NCI-H82 (cell line): ENCODE data around the gene DNAH9.
A peak's percentile ranks its signal among the peaks of the same experiment; 100 is the strongest.

Source experiments
- DNase-seq: peaks from one replicate; lab custom pipeline; 2025; lab: John Stamatoyannopoulos, UW

DNAH9 gene

DNA sequence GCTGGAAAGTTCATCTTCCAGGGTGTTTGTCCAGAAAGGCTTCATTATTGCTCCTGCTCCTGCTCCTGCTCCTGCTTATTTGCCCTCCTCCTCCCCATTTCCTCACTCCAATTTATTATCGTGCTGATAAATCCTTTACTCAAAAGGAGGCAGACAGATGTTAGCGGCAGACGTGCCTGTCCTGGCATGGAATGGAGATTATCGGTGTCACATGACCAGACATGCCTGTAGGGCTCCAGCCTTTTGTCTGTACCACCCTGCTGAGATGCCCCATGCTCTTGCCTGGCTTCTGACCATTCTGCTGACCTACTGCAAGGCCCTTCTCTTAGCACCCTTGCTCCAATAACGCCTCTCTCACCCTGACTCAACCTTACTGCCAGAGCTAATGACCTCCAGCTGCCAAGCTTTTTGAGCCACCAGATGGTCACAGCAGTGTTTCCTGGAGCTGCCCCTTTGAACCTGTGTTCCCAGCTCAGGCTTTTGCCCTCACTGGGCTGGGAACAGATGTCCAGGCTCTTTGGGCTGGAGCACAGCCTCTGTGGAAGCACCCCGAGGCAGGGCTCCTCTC lies 12.8 kb downstream of the DNAH9 start:
- peak; percentile 96 for DNase-seq

GRCh38 chr17:11612956-11613355 lies 14.7 kb downstream of the DNAH9 start:
- DNase-seq, result no peak

DNA sequence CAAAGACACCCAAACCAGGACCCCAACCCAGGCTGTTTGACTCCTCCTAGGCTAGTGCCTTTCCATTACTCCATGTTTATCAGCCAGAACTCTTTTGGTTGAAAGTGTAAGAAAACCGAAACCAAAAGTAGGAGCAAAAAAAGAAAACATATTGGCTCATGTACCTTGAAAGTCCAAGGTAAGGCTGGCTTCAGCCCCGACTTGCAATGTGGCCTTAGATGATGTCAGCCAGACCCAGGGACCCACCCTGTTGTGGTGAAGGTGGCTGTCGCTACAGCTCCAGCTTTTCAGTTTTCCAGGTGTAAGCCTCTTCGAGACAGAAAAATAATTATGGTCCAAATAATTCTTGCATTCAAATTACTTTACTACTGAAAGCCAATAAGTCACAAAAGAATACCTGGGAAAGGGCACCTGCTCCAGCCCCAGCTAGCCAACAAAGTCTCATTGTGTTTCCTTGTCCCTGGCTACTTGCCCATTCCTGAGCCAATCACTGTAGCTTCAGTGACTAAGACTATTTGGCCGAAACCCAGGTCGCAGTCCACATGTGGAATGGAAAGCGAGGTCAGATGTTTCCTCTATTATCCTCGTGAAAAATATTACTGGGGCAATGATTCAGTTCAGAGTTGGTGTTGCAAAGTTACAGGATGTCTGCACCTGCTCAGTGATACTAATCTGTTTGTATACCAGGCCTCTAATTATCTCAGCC lies 20.7 kb downstream of the DNAH9 start:
- DNase-seq, result no peak

GRCh38 chr17:11622492-11622891 lies 24.2 kb downstream of the DNAH9 start:
- no peak for DNase-seq

DNA sequence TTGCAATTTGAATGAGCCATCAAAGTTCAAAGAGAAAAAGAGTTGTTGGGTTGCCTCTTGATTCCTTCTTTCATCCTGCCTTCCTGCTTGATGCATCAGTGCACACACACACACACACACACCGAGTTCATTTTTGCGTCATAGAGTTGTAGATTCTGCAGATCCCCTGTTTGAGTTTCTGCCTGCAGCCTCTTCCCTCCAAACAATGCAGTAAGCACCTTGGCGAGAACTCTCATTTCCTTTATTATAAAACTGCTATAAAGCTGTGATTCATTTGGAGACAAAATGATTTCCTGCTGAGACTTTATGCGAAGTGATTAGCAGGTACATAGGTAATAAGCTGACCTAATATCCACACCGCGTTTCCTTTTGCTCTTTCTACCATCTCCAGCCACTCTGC lies 26.7 kb downstream of the DNAH9 start:
- DNase-seq, result no peak

DNA sequence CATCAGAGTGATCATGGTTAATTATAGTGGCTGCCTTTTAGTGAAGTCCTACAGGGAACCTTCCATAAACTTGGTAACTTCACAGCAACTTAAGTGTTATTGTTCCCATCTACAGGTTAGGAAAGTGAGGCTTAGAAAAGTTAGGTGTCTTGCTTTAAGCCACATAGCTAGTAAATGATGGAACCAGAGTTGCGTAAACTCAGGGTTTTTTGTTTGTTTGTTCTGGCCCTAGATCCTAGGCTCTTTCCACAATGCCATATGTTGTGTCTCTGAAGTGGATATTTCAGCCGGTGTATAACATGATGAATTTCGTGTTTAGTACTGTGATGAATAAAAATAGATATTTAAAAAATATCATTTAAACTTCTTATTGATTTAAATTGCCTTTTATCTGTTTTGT lies 27.6 kb downstream of the DNAH9 start:
- no peak for DNase-seq

DNA sequence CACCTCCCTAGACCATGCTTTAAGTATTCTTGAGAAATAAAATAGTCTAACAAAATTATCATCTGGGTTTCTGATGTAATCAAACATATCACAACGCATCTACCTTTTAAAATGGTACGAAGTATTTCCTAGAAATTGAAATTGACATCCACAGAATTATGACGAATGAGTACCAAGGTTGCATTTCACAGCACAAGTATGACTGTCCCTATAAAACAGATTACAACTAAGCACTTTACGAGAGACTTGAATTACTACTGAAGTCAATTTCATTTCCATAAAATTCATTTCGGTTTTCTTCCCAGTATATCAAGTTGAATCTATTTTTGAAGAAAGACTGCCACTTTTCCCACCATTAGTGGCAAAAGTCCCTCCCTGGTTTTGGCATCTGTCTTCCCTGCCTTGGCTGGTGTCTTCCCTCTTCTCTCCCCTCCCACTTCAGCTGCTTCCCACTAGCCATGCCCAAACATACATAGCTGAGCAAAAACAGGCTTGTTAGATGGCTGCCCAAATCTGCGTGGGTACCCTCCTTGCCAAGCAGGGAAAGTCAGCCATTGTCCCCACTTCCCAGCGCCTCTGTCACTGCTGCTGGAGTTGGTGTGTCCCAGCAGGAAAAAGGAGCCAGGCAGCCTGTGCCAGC lies 29.2 kb downstream of the DNAH9 start:
- no peak for DNase-seq

DNA sequence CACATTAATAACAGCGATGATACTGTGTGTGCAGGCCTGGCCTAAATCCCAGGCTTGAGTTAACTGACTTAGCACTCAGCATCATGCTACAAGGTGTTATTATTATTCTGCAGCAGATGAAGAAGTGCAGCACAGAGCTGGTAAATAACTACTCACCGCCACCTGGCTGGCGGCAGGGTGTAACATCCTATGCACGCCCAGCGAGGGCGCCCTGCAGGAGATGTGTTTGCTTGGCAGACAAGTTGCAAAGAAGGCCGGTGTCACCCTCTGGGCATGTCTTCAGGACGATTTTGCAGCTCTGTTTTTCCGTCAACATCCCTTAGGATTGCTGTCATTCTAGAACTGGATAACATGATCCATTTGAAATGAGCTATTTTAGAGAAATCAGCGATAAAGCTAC lies 30.1 kb downstream of the DNAH9 start:
- DNase-seq, result peak; percentile 51

DNA sequence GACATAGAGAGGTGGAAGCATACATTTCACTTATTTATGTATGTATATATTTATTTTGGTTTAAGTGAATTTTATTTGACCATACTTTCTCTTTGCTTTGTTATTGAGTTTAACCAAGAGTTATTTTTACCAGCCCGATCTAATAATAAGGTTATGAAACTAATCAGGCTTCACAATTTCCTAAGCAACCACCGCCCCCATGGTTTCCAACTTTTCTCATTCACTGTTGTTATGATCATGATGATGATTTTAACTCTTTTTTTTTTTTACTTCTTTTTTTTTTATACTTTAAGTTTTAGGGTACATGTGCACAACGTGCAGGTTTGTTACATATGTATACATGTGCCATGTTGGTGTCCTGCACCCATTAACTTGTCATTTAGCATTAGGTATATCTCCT lies 30.6 kb downstream of the DNAH9 start:
- no peak for DNase-seq

- no peak for DNase-seq
Observed at GRCh38 chr17:11636771-11637170, 38.5 kb downstream of the DNAH9 start.

DNA sequence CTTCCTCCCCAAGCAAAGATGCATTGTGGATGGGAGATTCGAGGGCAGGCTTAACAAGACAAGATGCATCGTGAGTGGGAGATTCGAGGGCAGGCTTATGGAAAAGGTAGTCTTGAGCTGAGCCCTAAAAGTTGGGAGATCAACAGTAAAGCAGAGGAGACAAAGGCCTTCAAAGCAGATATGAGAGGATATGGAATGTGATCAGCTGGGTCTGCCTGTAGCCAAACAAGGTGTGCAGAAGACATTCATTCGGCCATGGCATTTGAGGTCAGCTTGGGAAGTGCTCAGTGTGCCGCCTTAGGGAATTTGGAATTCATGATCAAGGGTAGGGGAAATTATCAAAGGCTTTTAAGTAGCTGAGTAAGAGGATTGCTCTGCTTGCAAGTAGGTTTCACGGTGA lies 39.5 kb downstream of the DNAH9 start:
- DNase-seq, result no peak

- peak; percentile 25 for DNase-seq
Observed at GRCh38 chr17:11638700-11639265, 40.5 kb downstream of the DNAH9 start.

GRCh38 chr17:11639736-11640462 lies 41.6 kb downstream of the DNAH9 start:
- DNase-seq, result no peak

GRCh38 chr17:11640463-11640814 lies 42.2 kb downstream of the DNAH9 start:
- DNase-seq, result no peak

DNA sequence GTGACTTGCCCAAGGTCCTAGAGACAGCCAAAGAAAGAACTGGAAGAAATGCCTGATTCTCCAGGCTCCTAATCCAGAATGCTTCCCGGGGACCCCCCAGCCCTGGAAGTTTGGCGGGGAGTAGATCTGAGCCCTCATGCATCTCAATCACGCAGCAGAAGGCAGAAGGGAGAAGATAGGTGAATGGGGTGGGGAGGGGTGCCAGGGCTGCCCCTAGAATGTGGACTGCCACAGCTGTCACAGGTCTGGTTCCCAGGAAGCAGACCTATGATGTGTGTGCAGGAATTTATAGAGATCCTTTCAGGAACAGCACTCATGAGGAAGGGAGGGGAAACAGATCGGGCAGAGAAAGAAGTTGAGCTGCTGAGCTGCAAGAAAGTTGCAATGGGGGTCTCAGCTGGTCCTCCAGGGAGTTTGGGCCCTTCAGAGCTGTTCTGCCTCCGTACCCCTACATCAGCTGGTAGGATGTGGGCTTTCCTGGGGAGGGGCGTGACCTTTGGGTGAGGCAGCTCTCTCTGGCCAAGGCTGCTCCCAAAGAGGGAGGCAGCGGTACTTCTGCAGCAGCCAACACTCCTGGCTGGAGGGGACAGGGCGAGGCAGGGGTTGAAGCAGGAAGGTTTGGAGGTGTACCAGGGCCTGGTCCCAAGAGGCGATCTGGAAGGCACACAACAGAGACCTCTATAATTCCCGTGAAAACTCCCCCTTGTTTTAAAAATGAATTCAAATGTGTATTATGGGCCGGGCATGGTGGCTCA lies 43.4 kb downstream of the DNAH9 start:
- DNase-seq, result no peak

DNA sequence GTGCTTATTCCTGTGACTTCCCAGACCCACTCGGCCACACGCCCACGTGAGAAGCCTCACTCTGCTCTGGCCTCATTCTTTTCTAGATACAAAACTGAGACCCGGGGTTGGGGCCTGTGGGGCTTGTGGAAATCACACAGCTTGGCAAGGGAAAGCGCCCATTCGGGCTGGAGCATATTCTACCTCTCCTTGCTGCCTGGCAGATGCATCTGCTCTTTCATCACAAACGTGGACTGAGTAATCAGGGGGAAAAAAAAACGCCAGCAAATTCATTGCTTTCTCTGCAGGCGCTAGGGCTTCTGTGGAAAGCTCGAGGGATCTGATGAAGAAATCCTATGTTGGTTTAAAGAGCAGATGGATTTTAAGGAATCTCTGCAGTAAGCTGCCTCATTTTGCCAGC lies 44.4 kb downstream of the DNAH9 start:
- no peak for DNase-seq

DNA sequence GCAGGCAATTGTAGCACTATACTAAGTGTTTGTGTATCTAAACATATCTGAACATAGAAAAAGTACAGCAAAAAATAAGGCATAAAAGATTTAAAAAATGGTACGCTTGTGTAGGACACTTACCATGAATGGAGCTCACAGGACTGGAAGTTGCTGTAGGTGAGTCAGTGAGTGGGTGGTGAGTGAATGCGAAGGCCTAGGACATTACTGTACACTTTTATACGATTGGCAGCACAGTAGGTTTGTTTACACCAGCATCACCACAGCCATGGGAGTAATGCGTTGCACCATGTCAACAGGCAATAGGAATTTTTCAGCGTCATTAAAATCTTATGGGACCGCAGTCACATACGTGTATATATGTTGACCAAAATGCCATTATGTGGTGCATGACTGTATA lies 45.6 kb downstream of the DNAH9 start:
- no peak for DNase-seq

DNA sequence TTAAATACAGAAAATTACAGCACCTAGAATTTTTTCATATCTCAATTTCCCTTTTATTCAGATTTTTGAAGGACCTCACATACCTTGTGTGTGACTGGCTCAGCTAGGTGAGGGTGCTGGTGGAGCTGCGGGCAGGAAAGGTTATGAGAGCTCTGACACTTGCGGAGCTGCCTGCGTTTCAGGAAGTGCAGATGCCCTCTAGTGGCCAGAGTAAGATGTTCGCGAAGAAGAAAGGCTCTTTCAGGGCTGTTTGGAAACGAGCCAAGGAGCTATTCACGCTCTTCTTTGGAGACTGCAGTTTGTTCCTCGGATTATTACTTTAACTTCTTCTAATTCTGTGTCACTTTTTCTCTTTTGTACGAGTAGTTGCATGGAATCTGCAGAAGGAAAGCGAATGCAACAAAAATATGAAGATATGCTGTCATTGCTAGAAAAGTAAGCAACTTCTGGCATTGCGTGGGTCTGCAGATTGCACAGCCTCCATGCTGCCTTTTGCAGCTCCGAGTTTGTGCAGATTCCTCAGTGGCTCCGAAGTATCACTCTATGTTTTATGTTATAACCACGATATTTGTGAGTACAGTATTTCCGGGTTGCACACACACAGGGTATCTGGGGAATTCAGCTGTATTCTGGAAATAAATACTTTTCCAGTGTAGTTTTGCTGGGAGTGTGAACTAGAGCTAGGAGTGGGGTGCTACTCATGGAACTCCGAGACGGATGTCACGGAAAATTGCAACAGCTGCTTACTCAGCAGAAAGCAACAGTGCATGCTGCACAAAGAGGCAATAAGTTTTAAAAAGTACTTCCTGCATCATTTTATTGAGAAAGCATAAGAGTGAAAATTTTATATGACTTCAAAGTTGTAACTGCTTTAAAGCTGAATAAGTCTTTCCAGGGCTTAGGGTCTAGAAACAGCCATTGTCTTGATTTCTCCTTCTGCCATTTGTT lies 46.3 kb downstream of the DNAH9 start:
- DNase-seq, result peak; percentile 95

GRCh38 chr17:11645426-11645825 lies 47.2 kb downstream of the DNAH9 start:
- DNase-seq, result peak; percentile 89

GRCh38 chr17:11651089-11651488 lies 52.8 kb downstream of the DNAH9 start:
- DNase-seq, result no peak

- no peak for DNase-seq
Observed at GRCh38 chr17:11668618-11669017, 70.3 kb downstream of the DNAH9 start.
